ENCODE measurements around the gene RRAD.

The RRAD gene

GRCh38 chr16:66894948-66895688 lies 30.2 kb downstream of the RRAD start:
- CTCF ChIA-PET, result interaction anchor here (0.8 to 1.9 kb wide), 21 partner anchors 10 to 265 kb away, joined by 3 to 27 read pairs (median 4); partner anchors contain the start of genes CDH16, CES3, CIAO2B and FBXL8
- TF ChIP-seq LEF1 (IDR thresholded peaks at IDR 0.05; ENCODE audit: borderline replicate concordance), result no peak
- TF ChIP-seq SUZ12 (IDR thresholded peaks at IDR 0.05), result no peak
- TF ChIP-seq ARNT (IDR thresholded peaks at IDR 0.05), result no peak
- no peak for TF ChIP-seq FOXK2 (IDR thresholded peaks at IDR 0.05)
- TF ChIP-seq PKNOX1 (IDR thresholded peaks at IDR 0.05), result no peak
- no peak for TF ChIP-seq TARDBP (IDR thresholded peaks at IDR 0.05)
- no peak for TF ChIP-seq NFRKB (IDR thresholded peaks at IDR 0.05)
- no peak for TF ChIP-seq L3MBTL2 (conservative IDR thresholded peaks at IDR 0.05)
- TF ChIP-seq FOXM1 (IDR thresholded peaks at IDR 0.05; ENCODE audit: borderline replicate concordance), result no peak
- TF ChIP-seq BHLHE40 (IDR thresholded peaks at IDR 0.05; ENCODE audit: borderline replicate concordance), result no peak
- no peak for TF ChIP-seq CTBP1 (IDR thresholded peaks at IDR 0.05; ENCODE audit: borderline replicate concordance)
- no peak for TF ChIP-seq HDGF (IDR thresholded peaks at IDR 0.05; ENCODE audit: borderline replicate concordance)
- no peak for TF ChIP-seq ZNF384 (IDR thresholded peaks at IDR 0.05)
- no peak for TF ChIP-seq FOXA1 (IDR thresholded peaks at IDR 0.05)
- POLR2A ChIA-PET, result interaction anchor here (0.8 to 1.2 kb wide), 2 partner anchors 15 to 66 kb away, joined by 3 read pairs; partner anchors contain the start of genes CES3 and PDP2
- DNase-seq (ENCODE audit: extremely low spot score), result peak; percentile 75

GRCh38 chr16:66894055-66894454 lies 31.3 kb downstream of the RRAD start:
- ChIA-PET CTCF (no interaction called here), POLR2A (no interaction called here)
- TF ChIP-seq LEF1 (IDR thresholded peaks at IDR 0.05; ENCODE audit: borderline replicate concordance), result no peak
- TF ChIP-seq ARNT (IDR thresholded peaks at IDR 0.05), result no peak
- TF ChIP-seq SP1 (IDR thresholded peaks at IDR 0.05), result no peak
- DNase-seq (ENCODE audit: extremely low spot score), result no peak

DNA sequence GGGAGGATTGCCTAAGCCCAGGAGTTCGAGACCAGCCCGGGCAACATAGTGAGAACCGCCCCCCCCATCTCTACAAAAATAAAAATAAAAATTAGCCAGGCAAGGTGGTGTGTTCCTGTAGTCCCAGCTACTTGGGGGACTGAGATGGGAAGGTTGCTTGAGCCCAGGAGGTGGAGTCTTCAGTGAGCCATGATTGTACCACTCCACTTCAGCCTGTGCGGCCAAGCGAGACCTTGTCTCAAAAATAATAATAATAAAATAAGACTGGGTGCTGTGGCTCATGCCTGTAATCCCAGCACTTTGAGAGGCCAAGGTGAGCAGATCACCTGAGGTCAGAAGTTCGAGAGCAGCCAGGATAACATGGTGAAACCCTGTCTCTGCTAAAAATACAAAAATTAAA lies 33.5 kb downstream of the RRAD start:
- TF ChIP-seq FOXK2 (IDR thresholded peaks at IDR 0.05), result no peak
- TF ChIP-seq FOXM1 (IDR thresholded peaks at IDR 0.05; ENCODE audit: borderline replicate concordance), result no peak
- TF ChIP-seq HDGF (IDR thresholded peaks at IDR 0.05; ENCODE audit: borderline replicate concordance), result no peak
- no peak for TF ChIP-seq ARNT (IDR thresholded peaks at IDR 0.05)
- no peak for TF ChIP-seq TARDBP (IDR thresholded peaks at IDR 0.05)
- TF ChIP-seq CTBP1 (IDR thresholded peaks at IDR 0.05; ENCODE audit: borderline replicate concordance), result no peak
- no peak for TF ChIP-seq ZNF384 (IDR thresholded peaks at IDR 0.05)
- no peak for TF ChIP-seq BHLHE40 (IDR thresholded peaks at IDR 0.05; ENCODE audit: borderline replicate concordance)
- TF ChIP-seq SP1 (IDR thresholded peaks at IDR 0.05), result no peak
- POLR2A ChIA-PET, result interaction anchor here (0.6 kb wide), 1 partner anchor 320 kb away, joined by 3 read pairs; no protein-coding TSS in a partner anchor
- CTCF ChIA-PET, result interaction anchor here (1.0 to 1.7 kb wide), 4 partner anchors 19 to 37 kb away, joined by 3 to 5 read pairs (median 3); no protein-coding TSS in a partner anchor
- DNase-seq (ENCODE audit: extremely low spot score), result no peak

GRCh38 chr16:66891360-66891759 lies 34.0 kb downstream of the RRAD start:
- POLR2A ChIA-PET, result interaction anchor here (1.1 kb wide), 1 partner anchor 61 kb away, joined by 3 read pairs; the partner anchor contains the start of gene NAE1
- no peak for DNase-seq (ENCODE audit: extremely low spot score)
- CTCF ChIA-PET, result interaction anchor here (1.0 to 1.7 kb wide), 2 partner anchors 35 to 37 kb away, joined by 3 to 5 read pairs; no protein-coding TSS in a partner anchor
- TF ChIP-seq FOXM1 (IDR thresholded peaks at IDR 0.05; ENCODE audit: borderline replicate concordance) (no peak), CTBP1 (IDR thresholded peaks at IDR 0.05; ENCODE audit: borderline replicate concordance) (no peak), TARDBP (IDR thresholded peaks at IDR 0.05) (no peak), ELF4 (IDR thresholded peaks at IDR 0.05) (no peak), FOXA1 (IDR thresholded peaks at IDR 0.05) (no peak), SUZ12 (IDR thresholded peaks at IDR 0.05) (no peak), NFRKB (IDR thresholded peaks at IDR 0.05) (no peak), SP1 (IDR thresholded peaks at IDR 0.05) (no peak), LEF1 (IDR thresholded peaks at IDR 0.05; ENCODE audit: borderline replicate concordance) (no peak), ZNF384 (IDR thresholded peaks at IDR 0.05) (no peak), FOXK2 (IDR thresholded peaks at IDR 0.05) (no peak)

GRCh38 chr16:66890799-66891198 lies 34.5 kb downstream of the RRAD start:
- no peak for DNase-seq (ENCODE audit: extremely low spot score)
- POLR2A ChIA-PET, result interaction anchor here (1.1 to 1.8 kb wide), 2 partner anchors 10 to 60 kb away, joined by 3 to 5 read pairs; partner anchors contain the start of genes NAE1 and PDP2
- CTCF ChIA-PET, result interaction anchor here (0.7 to 0.8 kb wide), 2 partner anchors 53 to 282 kb away, joined by 3 read pairs; no protein-coding TSS in a partner anchor
- no peak for TF ChIP-seq L3MBTL2 (conservative IDR thresholded peaks at IDR 0.05)
- no peak for TF ChIP-seq LEF1 (IDR thresholded peaks at IDR 0.05; ENCODE audit: borderline replicate concordance)
- no peak for TF ChIP-seq ZNF384 (IDR thresholded peaks at IDR 0.05)
- TF ChIP-seq NFRKB (IDR thresholded peaks at IDR 0.05), result no peak
- no peak for TF ChIP-seq BHLHE40 (IDR thresholded peaks at IDR 0.05; ENCODE audit: borderline replicate concordance)
- no peak for TF ChIP-seq ARNT (IDR thresholded peaks at IDR 0.05)
- no peak for TF ChIP-seq FOXM1 (IDR thresholded peaks at IDR 0.05; ENCODE audit: borderline replicate concordance)
- no peak for TF ChIP-seq PKNOX1 (IDR thresholded peaks at IDR 0.05)
- no peak for TF ChIP-seq TARDBP (IDR thresholded peaks at IDR 0.05)
- TF ChIP-seq ELF4 (IDR thresholded peaks at IDR 0.05), result no peak
- TF ChIP-seq HDGF (IDR thresholded peaks at IDR 0.05; ENCODE audit: borderline replicate concordance), result no peak

DNA sequence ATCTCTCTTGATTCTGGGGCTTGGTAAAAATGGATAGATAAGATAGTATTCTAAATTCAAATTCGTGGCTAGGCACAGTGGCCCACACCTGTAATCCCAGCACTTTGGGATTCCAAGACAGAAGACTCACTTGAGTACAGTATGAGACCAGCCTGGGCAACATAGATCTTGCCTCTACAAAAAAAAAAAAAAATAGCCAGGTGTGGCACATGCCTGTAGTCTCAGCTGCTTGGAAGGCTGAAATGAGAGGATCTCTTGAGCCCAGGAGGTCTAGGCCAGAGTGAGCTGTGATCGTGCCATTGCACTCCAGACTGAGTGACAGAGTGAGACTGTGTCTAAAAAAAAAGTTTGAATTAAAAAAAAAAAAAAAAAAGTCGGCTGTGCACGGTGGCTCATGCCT lies 35.7 kb downstream of the RRAD start:
- ChIA-PET CTCF (interaction anchor here (0.6 kb wide), 2 partner anchors 20 to 225 kb away, joined by 3 to 5 read pairs; no protein-coding TSS in a partner anchor), POLR2A (interaction anchor here (1.8 kb wide), 1 partner anchor 9 kb away, joined by 5 read pairs; the partner anchor contains the start of gene PDP2)
- no peak for DNase-seq (ENCODE audit: extremely low spot score)
- TF ChIP-seq FOXA1 (IDR thresholded peaks at IDR 0.05) (no peak), TARDBP (IDR thresholded peaks at IDR 0.05) (no peak), PKNOX1 (IDR thresholded peaks at IDR 0.05) (no peak), BHLHE40 (IDR thresholded peaks at IDR 0.05; ENCODE audit: borderline replicate concordance) (no peak), ELF4 (IDR thresholded peaks at IDR 0.05) (no peak), HDGF (IDR thresholded peaks at IDR 0.05; ENCODE audit: borderline replicate concordance) (no peak), FOXM1 (IDR thresholded peaks at IDR 0.05; ENCODE audit: borderline replicate concordance) (no peak), CTBP1 (IDR thresholded peaks at IDR 0.05; ENCODE audit: borderline replicate concordance) (no peak)

Measured in HEK293T (cell line).